Endothelial cell of umbilical vein (primary cell): ENCODE results near the gene GRID1. TPM values are rescaled to one million over a fixed set of nuclear protein-coding genes. Genes with fewer than 3 reads are reported as not detected.

Experiments used
- BruUV-seq: library from RNA; stranded (reverse); fragments of 400-500 nt; replicated peaks from 2 replicates; lab custom pipeline; 2021; lab: Mats Ljungman, UMichigan
- CTCF ChIA-PET: fragments of 300-600, 350-600 bp; sonication (Branson Sonifier 250); formaldehyde crosslinking; loops from one replicate; lab custom pipeline; 2021; ENCODE audit warnings: antibody characterized with exemption, inconsistent platforms; lab: Charles Lee
- POLR2A ChIA-PET: fragments of 300-600, 350-600 bp; sonication (Branson Sonifier 250); formaldehyde crosslinking; loops from one replicate; lab custom pipeline; 2021; ENCODE audit warnings: antibody characterized with exemption, inconsistent platforms; lab: Charles Lee
- DNase-seq: peaks from one replicate; pipeline ENCODE4 v3.0.0-alpha.2; 2011; ENCODE audit warnings: low read depth, low spot score
- FAIRE-seq: peaks from 2 replicates; lab custom pipeline; 2011; peaks lifted over from hg19 to GRCh38; lab: Jason Lieb, UNC
- H2AFZ ChIP-seq: 2 replicates; pipeline ENCODE4 v1.6.0; 2012; ENCODE audit warnings: low read depth, low read length, control low read depth, inconsistent platforms
- H3K27ac ChIP-seq: 2 replicates; pipeline ENCODE4 v1.5.1; 2011; ENCODE audit warnings: low read depth, mild to moderate bottlenecking, control low read depth, low read length, moderate library complexity; ENCODE audit not compliant: insufficient read depth
- H3K27me3 ChIP-seq, 2 experiments: 2 replicates each; pipeline versions ENCODE4 v1.6.0 to v1.6.1; 2011; ENCODE audit warnings: low read length in 2 of 2, mixed read lengths in 1 of 2; ENCODE audit not compliant: control insufficient read depth in 2 of 2, insufficient read depth in 2 of 2
- H3K36me3 ChIP-seq, 2 experiments: 2 replicates in 1 of 2; 3 replicates in 1 of 2; pipeline ENCODE4 v1.5.1; 2011; ENCODE audit warnings: low read length in 2 of 2, mild to moderate bottlenecking in 1 of 2, moderate library complexity in 1 of 2; ENCODE audit not compliant: control insufficient read depth in 2 of 2, insufficient read depth in 2 of 2; ENCODE audit errors: extremely low read depth in 1 of 2
- H3K4me1 ChIP-seq: 3 replicates; pipeline ENCODE4 v1.5.1; 2011; ENCODE audit warnings: mild to moderate bottlenecking, low read length; ENCODE audit not compliant: control insufficient read depth, insufficient read depth; ENCODE audit errors: extremely low read depth
- H3K4me2 ChIP-seq: 2 replicates; pipeline ENCODE4 v1.6.1; 2011; ENCODE audit warnings: low read length, control low read depth, mixed read lengths; ENCODE audit not compliant: insufficient read depth
- H3K4me3 ChIP-seq, 3 experiments: fragments of 200-600 bp in 1 of 3; sonication (generic), shearing (Covaris generic) in 1 of 3; replicated peaks in 1 of 3; 2 replicates each; pipeline ENCODE4 v1.5.1; 2011 to 2016; ENCODE audit warnings: control low read depth in 3 of 3, low read length in 3 of 3, mild to moderate bottlenecking in 2 of 3, inconsistent platforms in 1 of 3, low read depth in 1 of 3, moderate library complexity in 1 of 3; ENCODE audit not compliant: insufficient read depth in 1 of 3
- H3K79me2 ChIP-seq: 2 replicates; pipeline ENCODE4 v1.6.0; 2012; ENCODE audit warnings: low read length, inconsistent platforms; ENCODE audit not compliant: control insufficient read depth, insufficient read depth
- H3K9ac ChIP-seq: replicated peaks from 2 replicates; pipeline ENCODE3; 2011; ENCODE audit warnings: low read length, control low read depth; ENCODE audit not compliant: insufficient read depth; ENCODE audit errors: extremely low read depth
- H3K9me1 ChIP-seq: replicated peaks from 3 replicates; pipeline ENCODE4 v1.6.0; 2011; ENCODE audit warnings: mild to moderate bottlenecking, low read length; ENCODE audit not compliant: control insufficient read depth, insufficient read depth; ENCODE audit errors: extremely low read depth
- H3K9me3 ChIP-seq: replicated peaks from 2 replicates; pipeline ENCODE4 v1.5.1; 2012; ENCODE audit warnings: low read length, inconsistent platforms; ENCODE audit not compliant: control insufficient read depth, insufficient read depth
- H4K20me1 ChIP-seq: replicated peaks from 2 replicates; pipeline ENCODE3; 2011; ENCODE audit warnings: mild to moderate bottlenecking, low read length; ENCODE audit not compliant: control insufficient read depth, insufficient read depth; ENCODE audit errors: extremely low read depth
- EZH2 ChIP-seq: IDR thresholded peaks from 2 replicates; pipeline ENCODE4 v1.6.1; 2012; ENCODE audit warnings: borderline replicate concordance, low read depth, mild to moderate bottlenecking, moderate library complexity, low read length, inconsistent platforms; ENCODE audit not compliant: severe bottlenecking
- FOS ChIP-seq: IDR thresholded peaks from 2 replicates; pipeline ENCODE4 v1.6.1; 2011; ENCODE audit warnings: mild to moderate bottlenecking, low read length, moderate library complexity, borderline replicate concordance; ENCODE audit not compliant: insufficient read depth
- GATA2 ChIP-seq: IDR thresholded peaks from 2 replicates; pipeline ENCODE4 v1.7.0; 2011; ENCODE audit warnings: low read depth, mild to moderate bottlenecking, moderate library complexity, mixed read lengths, low read length; ENCODE audit not compliant: insufficient read length, insufficient read depth
- JUN ChIP-seq: IDR thresholded peaks from 2 replicates; pipeline ENCODE4 v1.6.1; 2011; ENCODE audit warnings: borderline replicate concordance, low read depth; ENCODE audit not compliant: insufficient read length, insufficient read depth
- MYC ChIP-seq: IDR thresholded peaks from one replicate; pipeline ENCODE4 v1.6.1; 2011; ENCODE audit warnings: mild to moderate bottlenecking, low read depth, low read length
- POLR2A ChIP-seq: IDR thresholded peaks from 2 replicates; pipeline ENCODE4 v1.6.1; 2012; ENCODE audit warnings: low read depth, mild to moderate bottlenecking, control low read depth, low read length
- POLR2AphosphoS5 ChIP-seq: IDR thresholded peaks from 2 replicates; pipeline ENCODE4 v1.6.1; 2012; ENCODE audit warnings: low read depth, mild to moderate bottlenecking, control low read depth, low read length, moderate library complexity; ENCODE audit not compliant: insufficient read depth
- dilution Hi-C: fragments of 300-500 bp; cut with MboI; formaldehyde crosslinking; loops from one replicate; pipeline ENCODE4 v1.15.0; 2019; ENCODE audit warnings: low sequenced_read_pairs; ENCODE audit not compliant: extremely low pct_ligation_motif_present
- intact Hi-C: fragments of 100-400 bp; cut with micrococcal nuclease; formaldehyde crosslinking; loops from one replicate; pipeline ENCODE4 v1.10.0; 2022
- polyA plus RNA-seq, 4 experiments: library from polyadenylated mRNA; depleted of rRNA in 3 of 4; stranded (reverse) in 3 of 4; unstranded in 1 of 4; fragments of >200 nt; gene quantifications; 2 replicates each; pipeline versions ENCODE4 v1.2.1 to v1.2.3, GENCODE V29; 2011 to 2012; ENCODE audit warnings: missing spikeins in 1 of 4
- total RNA-seq: library from RNA; stranded (reverse); gene quantifications from 2 replicates; pipeline ENCODE4 v1.2.3, GENCODE V29; 2021
- TF ChIP-seq, protein P1 (sequence below), 2 donors: IDR thresholded peaks; 1 replicate in 1 of 2; 2 replicates in 1 of 2; pipeline ENCODE4 v1.5.1; 2011; ENCODE audit warnings: low read length in 2 of 2, mild to moderate bottlenecking in 2 of 2, moderate library complexity in 2 of 2, control low read depth in 1 of 2, inconsistent platforms in 1 of 2, low read depth in 1 of 2; ENCODE audit not compliant: insufficient read depth in 1 of 2; ENCODE audit errors: extremely low read depth in 1 of 2
- TF ChIP-seq, protein P2 (sequence below): IDR thresholded peaks from 2 replicates; pipeline ENCODE4 v1.6.1; 2011; ENCODE audit not compliant: insufficient read depth, insufficient read length

The GRID1 gene
- total and polyA plus RNA-seq, 2 donors (not counting 3 experiments of a cell fraction or from before 2014, with no cell fraction given): not detected

DNA sequence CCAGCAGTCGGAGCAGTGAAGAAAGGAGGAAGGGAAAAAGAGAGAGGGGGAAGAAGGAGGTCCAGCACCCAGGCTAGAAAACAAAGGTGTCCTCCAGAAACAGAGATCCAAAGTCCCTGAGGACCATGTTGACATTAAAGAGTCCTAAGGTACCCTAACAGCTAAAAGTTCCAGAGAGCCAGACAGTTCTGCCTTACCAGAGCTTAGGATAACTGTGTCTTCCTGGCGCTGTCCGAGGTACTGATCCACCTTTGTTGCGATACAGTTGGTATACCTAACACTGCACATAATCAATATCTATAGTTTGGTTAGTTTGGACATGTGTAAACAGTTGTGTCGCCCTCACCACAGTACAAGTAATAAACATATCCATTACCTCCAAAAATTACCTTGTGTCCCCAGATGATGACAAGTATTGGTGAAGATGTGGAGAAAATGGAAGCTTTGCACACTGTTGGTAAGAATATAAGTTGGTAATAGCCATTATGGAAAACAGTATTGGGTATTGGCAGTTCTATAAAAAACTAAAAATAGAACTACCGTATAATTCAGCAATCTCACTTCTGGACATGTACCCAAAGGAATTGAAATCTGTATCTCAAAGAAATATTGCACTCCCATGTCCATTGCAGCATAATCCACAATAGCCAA, 59.8 kb downstream of the GRID1 start:
- DNase-seq: no peak
- CTCF ChIA-PET: no interaction called here
- Histone ChIP-seq H4K20me1 (no peaks in the 10 kb centered on the region), H3K27ac (no peak overlapping the region), H3K4me1 (no peaks in the 10 kb centered on the region), H3K9me1 (no peaks in the 10 kb centered on the region), H3K9ac (no peak overlapping the region), H3K4me2 (no peak overlapping the region), H3K79me2 (no peaks in the 10 kb centered on the region), H2AFZ (no peak overlapping the region), H3K27me3 (no peaks in the 10 kb centered on the region), H3K36me3 (no peaks in the 10 kb centered on the region), H3K9me3 (no peaks in the 10 kb centered on the region), H3K4me3 (no peak overlapping the region)
- TF ChIP-seq, protein P1, sequence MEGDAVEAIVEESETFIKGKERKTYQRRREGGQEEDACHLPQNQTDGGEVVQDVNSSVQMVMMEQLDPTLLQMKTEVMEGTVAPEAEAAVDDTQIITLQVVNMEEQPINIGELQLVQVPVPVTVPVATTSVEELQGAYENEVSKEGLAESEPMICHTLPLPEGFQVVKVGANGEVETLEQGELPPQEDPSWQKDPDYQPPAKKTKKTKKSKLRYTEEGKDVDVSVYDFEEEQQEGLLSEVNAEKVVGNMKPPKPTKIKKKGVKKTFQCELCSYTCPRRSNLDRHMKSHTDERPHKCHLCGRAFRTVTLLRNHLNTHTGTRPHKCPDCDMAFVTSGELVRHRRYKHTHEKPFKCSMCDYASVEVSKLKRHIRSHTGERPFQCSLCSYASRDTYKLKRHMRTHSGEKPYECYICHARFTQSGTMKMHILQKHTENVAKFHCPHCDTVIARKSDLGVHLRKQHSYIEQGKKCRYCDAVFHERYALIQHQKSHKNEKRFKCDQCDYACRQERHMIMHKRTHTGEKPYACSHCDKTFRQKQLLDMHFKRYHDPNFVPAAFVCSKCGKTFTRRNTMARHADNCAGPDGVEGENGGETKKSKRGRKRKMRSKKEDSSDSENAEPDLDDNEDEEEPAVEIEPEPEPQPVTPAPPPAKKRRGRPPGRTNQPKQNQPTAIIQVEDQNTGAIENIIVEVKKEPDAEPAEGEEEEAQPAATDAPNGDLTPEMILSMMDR (IDR thresholded peaks at IDR 0.05; ENCODE audit: extremely low read depth in 1 of 2, insufficient read depth in 1 of 2, low read depth in 1 of 2, low read length in 2 of 2): no peak
- TF ChIP-seq JUN: no peak
- TF ChIP-seq, protein P2, sequence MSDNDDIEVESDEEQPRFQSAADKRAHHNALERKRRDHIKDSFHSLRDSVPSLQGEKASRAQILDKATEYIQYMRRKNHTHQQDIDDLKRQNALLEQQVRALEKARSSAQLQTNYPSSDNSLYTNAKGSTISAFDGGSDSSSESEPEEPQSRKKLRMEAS: no peak
- no peak for TF ChIP-seq MYC
- no peak for TF ChIP-seq POLR2A
- TF ChIP-seq EZH2: no peak
- no peak for TF ChIP-seq FOS
- TF ChIP-seq GATA2: no peak
- no peak for TF ChIP-seq POLR2AphosphoS5
- BruUV-seq: no TSS peak
- POLR2A ChIA-PET: no interaction called here
- dilution Hi-C loops (no loop called here), intact Hi-C loops (no loop called here)
- FAIRE-seq: no peak
